ENCODE data around the gene USP48. TPM values are rescaled to one million over a fixed set of nuclear protein-coding genes. Genes with fewer than 3 reads are reported as not detected.
"Not testable (repeated sequence)": the region's sequence is repeated elsewhere in the genome, so short reads cannot be mapped to it uniquely, and the experiment has no call there.

Gene USP48
- total RNA-seq, 1 donor from 2014 or later, result 39.1 TPM

DNA sequence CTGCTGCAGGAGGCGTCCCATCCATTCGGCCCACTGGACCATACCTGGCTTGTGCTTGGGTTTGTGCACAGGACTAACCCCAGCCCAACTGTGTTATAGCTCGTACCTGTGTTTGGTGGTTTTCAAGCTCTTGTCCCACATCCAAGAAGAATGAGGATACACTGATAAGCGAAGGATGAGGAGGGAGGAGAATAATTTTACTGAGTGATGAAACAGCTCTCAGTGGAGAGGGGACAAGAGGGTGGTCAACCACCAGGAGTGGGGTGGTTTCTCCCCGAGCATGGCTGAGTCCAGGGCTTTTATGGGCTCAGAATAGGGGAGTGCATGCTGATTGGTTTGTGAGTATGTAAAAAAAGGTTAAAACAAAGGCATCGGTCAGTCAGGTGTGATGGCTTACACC, 12.1 kb upstream of the USP48 start:
- intact Hi-C loops (cut with micrococcal nuclease), result no loop called here

DNA sequence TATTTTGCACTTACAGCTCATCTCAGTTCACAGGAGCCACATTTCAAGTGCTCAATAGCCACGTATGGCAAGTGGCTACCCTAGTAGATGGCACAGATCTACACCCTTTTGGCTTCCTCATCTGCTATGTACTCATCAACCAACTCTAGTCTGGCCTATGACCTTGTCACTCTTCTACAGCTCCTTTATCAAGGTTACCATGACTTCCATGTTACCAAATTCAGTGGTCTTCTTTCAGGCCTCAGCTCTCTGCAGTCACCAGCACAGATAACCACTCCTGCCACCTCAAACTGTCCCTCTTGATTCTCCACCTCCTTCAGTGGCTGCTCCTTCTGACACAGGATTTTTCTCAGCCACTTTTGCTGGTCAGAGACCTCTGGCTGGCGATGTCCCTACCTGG, 11.7 kb upstream of the USP48 start:
- TF ChIP-seq CTCF (IDR thresholded peaks at IDR 0.05; ENCODE audit: borderline replicate concordance), result no peak
- no peak for DNase-seq
- H3K9me3 ChIP-seq (replicated peaks), result peaks cover 13% of the 10 kb centered on the region
- H3K27ac ChIP-seq (replicated peaks), result no peak overlapping the region
- no peaks in the 10 kb centered on the region for H3K27me3 ChIP-seq (ENCODE audit: low read depth)
- no peaks in the 10 kb centered on the region for H3K36me3 ChIP-seq
- no peak overlapping the region for H3K4me3 ChIP-seq
- H3K4me1 ChIP-seq, result no peaks in the 10 kb centered on the region
- intact Hi-C loops (cut with micrococcal nuclease), result no loop called here

More for the DNA sequence above, 12.1 kb upstream of the USP48 start:
- no peaks in the 10 kb centered on the region for H3K36me3 ChIP-seq
- H3K4me3 ChIP-seq, result no peak overlapping the region
- no peaks in the 10 kb centered on the region for H3K27me3 ChIP-seq (ENCODE audit: low read depth)
- no peak for DNase-seq
- no peak overlapping the region for H3K27ac ChIP-seq (replicated peaks)
- no peaks in the 10 kb centered on the region for H3K4me1 ChIP-seq
- TF ChIP-seq CTCF (IDR thresholded peaks at IDR 0.05; ENCODE audit: borderline replicate concordance), result no peak
- peaks cover 13% of the 10 kb centered on the region for H3K9me3 ChIP-seq (replicated peaks)

DNA sequence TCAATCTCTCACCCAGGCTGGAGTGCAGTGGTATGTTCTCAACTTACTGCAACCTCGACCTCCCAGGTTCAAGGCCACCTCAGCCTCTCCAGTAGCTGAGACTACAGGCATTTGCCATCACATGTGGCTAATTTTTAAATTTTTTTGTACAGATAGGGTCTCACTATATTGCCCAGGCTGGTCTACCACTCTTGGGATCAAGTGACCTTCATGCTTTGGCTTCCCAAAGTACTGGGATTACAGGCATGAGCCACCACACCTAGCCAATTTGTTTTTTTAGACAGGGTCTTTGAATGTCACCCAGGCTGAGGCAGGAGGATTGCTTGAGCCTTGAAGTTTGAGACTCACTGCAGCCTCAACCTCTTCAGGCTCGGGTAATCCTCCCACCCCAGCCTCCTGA, 10.2 kb upstream of the USP48 start:
- intact Hi-C loops (cut with micrococcal nuclease), result no loop called here
- Histone ChIP-seq H3K27me3 (ENCODE audit: low read depth) (no peaks in the 10 kb centered on the region), H3K4me1 (no peaks in the 10 kb centered on the region), H3K36me3 (no peaks in the 10 kb centered on the region), H3K4me3 (no peak overlapping the region), H3K9me3 (replicated peaks) (peaks cover 13% of the 10 kb centered on the region), H3K27ac (replicated peaks) (no peak overlapping the region)
- no peak for TF ChIP-seq CTCF (IDR thresholded peaks at IDR 0.05; ENCODE audit: borderline replicate concordance)
- no peak for DNase-seq

- intact Hi-C loops (cut with micrococcal nuclease), result no loop called here
- no peak for TF ChIP-seq CTCF (IDR thresholded peaks at IDR 0.05; ENCODE audit: borderline replicate concordance)
- no peaks in the 10 kb centered on the region for H3K36me3 ChIP-seq
These were observed 3.7 kb upstream of the USP48 start for GRCh38 chr1:21786640-21787039.

GRCh38 chr1:21785764-21786163, 2.8 kb upstream of the USP48 start:
- DNase-seq; H3K27me3 ChIP-seq (ENCODE audit: low read depth); H3K4me3 ChIP-seq; intact Hi-C loops (cut with micrococcal nuclease); H3K9me3 ChIP-seq (replicated peaks); H3K27ac ChIP-seq (replicated peaks); H3K36me3 ChIP-seq: not testable (repeated sequence)
- peaks cover 26% of the 10 kb centered on the region for H3K4me1 ChIP-seq

More at GRCh38 chr1:21786640-21787039, 3.7 kb upstream of the USP48 start:
- no peaks in the 10 kb centered on the region for H3K27me3 ChIP-seq (ENCODE audit: low read depth)
- DNase-seq, result no peak
- no peaks in the 10 kb centered on the region for H3K9me3 ChIP-seq (replicated peaks)
- H3K4me1 ChIP-seq, result peaks cover 17% of the 10 kb centered on the region
- no peak overlapping the region for H3K4me3 ChIP-seq
- no peak overlapping the region for H3K27ac ChIP-seq (replicated peaks)

DNA sequence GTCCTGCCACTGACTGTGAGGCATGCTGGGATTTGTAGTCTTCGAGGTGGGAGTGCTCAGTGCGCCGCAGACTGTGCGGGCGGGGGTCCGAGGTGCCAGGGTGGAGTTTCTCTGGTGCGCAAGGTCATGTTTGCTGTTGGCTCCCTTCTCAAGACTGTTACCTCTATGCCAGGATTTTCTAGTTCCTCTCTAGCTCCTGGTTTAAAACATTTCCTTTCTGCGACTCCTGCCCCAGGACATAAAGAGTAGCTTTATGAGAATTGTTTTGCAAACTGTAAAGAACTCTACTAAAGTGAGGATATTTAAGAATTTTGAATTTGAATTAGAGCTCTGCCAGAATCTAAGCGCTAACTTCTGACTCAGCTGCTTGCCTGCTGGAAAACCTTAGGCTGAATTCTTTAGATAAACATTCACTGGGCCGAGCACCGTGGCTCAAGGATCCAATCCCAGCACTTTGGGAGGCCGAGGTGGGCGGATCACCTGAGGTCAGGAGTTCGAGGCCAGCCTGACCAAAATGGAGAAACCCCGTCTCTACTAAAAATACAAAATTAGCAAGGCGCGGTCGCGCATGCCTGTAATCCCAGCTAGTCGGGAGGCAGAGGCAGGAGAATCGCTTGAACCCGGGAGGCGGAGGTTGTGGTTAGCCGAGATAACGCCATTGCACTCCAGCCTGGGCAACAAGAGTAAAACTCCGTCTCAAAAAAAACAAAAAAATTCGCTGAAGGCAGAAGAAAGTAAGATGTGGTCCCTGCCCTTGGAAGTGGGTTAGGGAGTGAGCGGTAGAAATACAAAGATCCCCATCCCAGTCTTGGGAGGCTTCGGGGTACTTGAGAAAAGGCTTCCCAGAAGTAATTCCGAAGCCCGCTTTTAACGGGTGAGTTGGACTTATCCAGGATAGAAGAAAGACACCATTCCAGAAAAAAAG, 992 bp upstream of the USP48 start:
- intact Hi-C loops (cut with micrococcal nuclease), result no loop called here
- Histone ChIP-seq H3K27ac (replicated peaks) (peak overlapping the region; percentile 97), H3K4me1 (peaks cover 39% of the 10 kb centered on the region), H3K27me3 (ENCODE audit: low read depth) (no peaks in the 10 kb centered on the region), H3K36me3 (no peaks in the 10 kb centered on the region), H3K4me3 (peak overlapping the region; percentile 85), H3K9me3 (replicated peaks) (no peaks in the 10 kb centered on the region)
- TF ChIP-seq CTCF (IDR thresholded peaks at IDR 0.05; ENCODE audit: borderline replicate concordance), result no peak
- no peak for DNase-seq

All from left ventricle myocardium inferior (tissue), 1 donor.